Measurements from ENCODE around the gene MGAT4D.

GRCh38 chr4:140485939-140486338 is 12.2 kb downstream of the MGAT4D start:
- TF ChIP-seq CTCF (IDR thresholded peaks at IDR 0.05 in 4 of 5, conservative IDR thresholded peaks at IDR 0.05 in 1 of 5) (no peak), POLR2A (IDR thresholded peaks at IDR 0.05) (no peak)

All from gastrocnemius medialis (tissue), 4 donors.